ENCODE results near the gene CCDC171.
"Not testable (repeated sequence)": the region's sequence is repeated elsewhere in the genome, so short reads cannot be mapped to it uniquely, and the experiment has no call there.

Gene CCDC171

DNA sequence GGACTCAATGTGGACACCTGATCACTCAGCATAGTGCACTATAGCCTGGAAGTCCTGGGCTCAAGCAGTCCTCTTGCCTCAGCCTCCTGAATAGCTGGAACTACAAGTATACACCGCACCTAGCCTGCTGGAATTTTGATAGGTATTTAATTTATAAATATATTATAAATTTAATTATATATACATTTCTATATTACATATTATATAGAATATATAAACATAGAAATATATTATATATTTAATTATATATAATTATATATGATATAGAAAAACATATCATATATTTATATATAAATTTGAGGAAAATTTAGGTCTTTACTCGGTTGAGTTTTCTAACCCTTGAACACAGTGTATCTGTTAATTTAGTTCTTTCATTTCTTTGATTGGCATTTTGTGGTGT, 26.9 kb upstream of the CCDC171 start:
- no peak for DNase-seq (ENCODE audit: low read depth in 1 of 2, low spot score in 1 of 2)
- Histone ChIP-seq H3K27ac (replicated peaks) (no peak overlapping the region), H3K27me3 (ENCODE audit: insufficient read depth, poor library complexity, severe bottlenecking) (no peaks in the 10 kb centered on the region), H3K4me3 (replicated peaks; ENCODE audit: insufficient read depth, low read length) (no peak overlapping the region)
- no peak for TF ChIP-seq POLR2AphosphoS5 (IDR thresholded peaks at IDR 0.05; ENCODE audit: low read depth)
- TF ChIP-seq, protein P1, sequence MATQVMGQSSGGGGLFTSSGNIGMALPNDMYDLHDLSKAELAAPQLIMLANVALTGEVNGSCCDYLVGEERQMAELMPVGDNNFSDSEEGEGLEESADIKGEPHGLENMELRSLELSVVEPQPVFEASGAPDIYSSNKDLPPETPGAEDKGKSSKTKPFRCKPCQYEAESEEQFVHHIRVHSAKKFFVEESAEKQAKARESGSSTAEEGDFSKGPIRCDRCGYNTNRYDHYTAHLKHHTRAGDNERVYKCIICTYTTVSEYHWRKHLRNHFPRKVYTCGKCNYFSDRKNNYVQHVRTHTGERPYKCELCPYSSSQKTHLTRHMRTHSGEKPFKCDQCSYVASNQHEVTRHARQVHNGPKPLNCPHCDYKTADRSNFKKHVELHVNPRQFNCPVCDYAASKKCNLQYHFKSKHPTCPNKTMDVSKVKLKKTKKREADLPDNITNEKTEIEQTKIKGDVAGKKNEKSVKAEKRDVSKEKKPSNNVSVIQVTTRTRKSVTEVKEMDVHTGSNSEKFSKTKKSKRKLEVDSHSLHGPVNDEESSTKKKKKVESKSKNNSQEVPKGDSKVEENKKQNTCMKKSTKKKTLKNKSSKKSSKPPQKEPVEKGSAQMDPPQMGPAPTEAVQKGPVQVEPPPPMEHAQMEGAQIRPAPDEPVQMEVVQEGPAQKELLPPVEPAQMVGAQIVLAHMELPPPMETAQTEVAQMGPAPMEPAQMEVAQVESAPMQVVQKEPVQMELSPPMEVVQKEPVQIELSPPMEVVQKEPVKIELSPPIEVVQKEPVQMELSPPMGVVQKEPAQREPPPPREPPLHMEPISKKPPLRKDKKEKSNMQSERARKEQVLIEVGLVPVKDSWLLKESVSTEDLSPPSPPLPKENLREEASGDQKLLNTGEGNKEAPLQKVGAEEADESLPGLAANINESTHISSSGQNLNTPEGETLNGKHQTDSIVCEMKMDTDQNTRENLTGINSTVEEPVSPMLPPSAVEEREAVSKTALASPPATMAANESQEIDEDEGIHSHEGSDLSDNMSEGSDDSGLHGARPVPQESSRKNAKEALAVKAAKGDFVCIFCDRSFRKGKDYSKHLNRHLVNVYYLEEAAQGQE (IDR thresholded peaks at IDR 0.05; ENCODE audit: insufficient replicate concordance, low read depth) = no peak
- TF ChIP-seq SPI1 (IDR thresholded peaks at IDR 0.05; ENCODE audit: borderline replicate concordance, low read depth) = no peak

DNA sequence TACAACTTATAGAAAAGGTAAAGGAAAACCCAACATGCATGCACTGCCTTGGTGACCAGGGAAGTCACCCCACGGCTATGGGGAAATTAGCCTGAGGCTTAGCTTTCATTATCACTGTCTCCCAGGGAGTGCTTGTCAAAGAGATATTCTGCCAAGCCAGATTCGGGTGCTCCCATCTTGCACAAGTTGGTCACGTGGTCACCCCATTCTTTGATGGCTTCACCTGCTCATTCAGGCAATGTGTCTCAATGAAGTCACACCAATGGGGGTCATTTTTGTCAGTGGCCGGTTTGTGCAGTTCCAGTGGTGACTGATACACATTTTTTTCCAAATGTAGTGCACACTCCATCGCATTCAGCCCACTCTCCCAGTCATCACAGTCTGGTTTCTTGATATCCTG, 25.8 kb upstream of the CCDC171 start:
- H3K27me3 ChIP-seq (ENCODE audit: insufficient read depth, poor library complexity, severe bottlenecking); H3K27ac ChIP-seq (replicated peaks); DNase-seq (ENCODE audit: low read depth in 1 of 2, low spot score in 1 of 2); H3K4me3 ChIP-seq (replicated peaks; ENCODE audit: insufficient read depth, low read length): not testable (repeated sequence)

DNA sequence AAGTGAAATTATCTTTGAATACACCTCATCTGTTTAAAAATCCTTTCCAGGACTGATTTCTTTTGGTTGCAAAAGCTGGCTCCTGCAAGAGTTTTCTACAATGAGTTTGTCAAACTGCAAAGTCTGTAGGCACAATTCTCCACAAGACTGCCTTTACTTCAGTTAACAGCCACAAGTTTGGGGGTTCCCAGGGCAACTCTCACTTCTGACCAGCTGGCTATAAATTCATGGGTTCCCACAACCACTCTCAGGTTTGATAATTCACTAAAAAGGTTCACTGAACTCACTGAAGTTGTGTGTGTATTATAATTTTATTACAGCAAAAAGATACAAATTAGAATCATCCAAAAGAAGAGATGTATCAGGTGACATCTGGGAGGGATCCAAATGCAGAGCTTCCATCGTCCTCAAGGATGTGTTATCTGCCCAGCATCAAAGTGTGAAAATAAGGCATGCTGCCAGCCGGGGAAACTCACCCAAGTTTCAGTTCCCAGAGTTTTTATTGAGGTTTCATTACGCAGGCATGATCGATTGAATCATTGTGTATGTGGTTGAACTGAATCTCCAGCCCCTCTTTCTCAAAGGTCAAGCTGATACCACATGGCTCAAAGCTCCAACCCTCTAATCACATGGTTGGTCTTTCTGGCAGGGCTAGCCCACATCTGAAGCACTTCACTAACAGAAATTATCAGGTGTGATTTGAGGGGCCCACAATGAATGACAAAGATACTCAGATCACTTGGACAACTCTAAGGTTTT, 23.1 kb upstream of the CCDC171 start:
- no peak for TF ChIP-seq SPI1 (IDR thresholded peaks at IDR 0.05; ENCODE audit: borderline replicate concordance, low read depth)
- no peak for TF ChIP-seq GABPA (IDR thresholded peaks at IDR 0.05; ENCODE audit: low read depth)
- TF ChIP-seq, protein P2, sequence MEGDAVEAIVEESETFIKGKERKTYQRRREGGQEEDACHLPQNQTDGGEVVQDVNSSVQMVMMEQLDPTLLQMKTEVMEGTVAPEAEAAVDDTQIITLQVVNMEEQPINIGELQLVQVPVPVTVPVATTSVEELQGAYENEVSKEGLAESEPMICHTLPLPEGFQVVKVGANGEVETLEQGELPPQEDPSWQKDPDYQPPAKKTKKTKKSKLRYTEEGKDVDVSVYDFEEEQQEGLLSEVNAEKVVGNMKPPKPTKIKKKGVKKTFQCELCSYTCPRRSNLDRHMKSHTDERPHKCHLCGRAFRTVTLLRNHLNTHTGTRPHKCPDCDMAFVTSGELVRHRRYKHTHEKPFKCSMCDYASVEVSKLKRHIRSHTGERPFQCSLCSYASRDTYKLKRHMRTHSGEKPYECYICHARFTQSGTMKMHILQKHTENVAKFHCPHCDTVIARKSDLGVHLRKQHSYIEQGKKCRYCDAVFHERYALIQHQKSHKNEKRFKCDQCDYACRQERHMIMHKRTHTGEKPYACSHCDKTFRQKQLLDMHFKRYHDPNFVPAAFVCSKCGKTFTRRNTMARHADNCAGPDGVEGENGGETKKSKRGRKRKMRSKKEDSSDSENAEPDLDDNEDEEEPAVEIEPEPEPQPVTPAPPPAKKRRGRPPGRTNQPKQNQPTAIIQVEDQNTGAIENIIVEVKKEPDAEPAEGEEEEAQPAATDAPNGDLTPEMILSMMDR (IDR thresholded peaks at IDR 0.05; ENCODE audit: insufficient read depth, low read length) = no peak
- no peak for TF ChIP-seq POLR2AphosphoS5 (IDR thresholded peaks at IDR 0.05; ENCODE audit: low read depth)
- TF ChIP-seq, protein P1 (IDR thresholded peaks at IDR 0.05; ENCODE audit: insufficient replicate concordance, low read depth) = no peak
- Histone ChIP-seq H3K4me3 (replicated peaks; ENCODE audit: insufficient read depth, low read length) (no peak overlapping the region), H3K27ac (replicated peaks) (no peak overlapping the region), H3K27me3 (ENCODE audit: insufficient read depth, poor library complexity, severe bottlenecking) (no peaks in the 10 kb centered on the region)
- DNase-seq (ENCODE audit: low read depth in 1 of 2, low spot score in 1 of 2) = no peak

DNA sequence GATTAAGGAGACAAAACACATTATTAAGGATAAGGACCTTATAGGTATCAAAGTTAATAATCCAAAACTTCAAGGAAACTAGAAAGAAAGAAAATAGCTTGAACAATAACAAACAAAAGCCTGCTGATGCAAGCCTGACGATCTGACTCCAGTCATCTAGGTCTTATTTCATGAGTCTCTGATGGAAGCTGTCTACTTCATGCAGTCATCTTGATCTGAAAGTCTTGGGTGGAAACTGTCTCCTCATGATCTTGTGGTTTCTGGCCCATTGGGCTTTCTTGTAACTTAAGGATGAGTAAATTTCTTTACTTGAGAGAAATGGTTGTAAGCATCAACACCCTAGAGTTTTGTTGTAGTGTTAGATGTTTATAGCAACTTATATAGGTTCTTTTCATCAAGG, 21.5 kb upstream of the CCDC171 start:
- DNase-seq (ENCODE audit: low read depth in 1 of 2, low spot score in 1 of 2) = no peak
- Histone ChIP-seq H3K27me3 (ENCODE audit: insufficient read depth, poor library complexity, severe bottlenecking) (no peaks in the 10 kb centered on the region), H3K4me3 (replicated peaks; ENCODE audit: insufficient read depth, low read length) (no peak overlapping the region), H3K27ac (replicated peaks) (no peak overlapping the region)
- TF ChIP-seq, protein P1 (IDR thresholded peaks at IDR 0.05; ENCODE audit: insufficient replicate concordance, low read depth) = no peak
- TF ChIP-seq GABPA (IDR thresholded peaks at IDR 0.05; ENCODE audit: low read depth) = no peak
- TF ChIP-seq, protein P2 (IDR thresholded peaks at IDR 0.05; ENCODE audit: insufficient read depth, low read length) = no peak
- TF ChIP-seq POLR2AphosphoS5 (IDR thresholded peaks at IDR 0.05; ENCODE audit: low read depth) = no peak
- TF ChIP-seq SPI1 (IDR thresholded peaks at IDR 0.05; ENCODE audit: borderline replicate concordance, low read depth) = no peak

Data from HL-60 (cell line).